Retinal pigment epithelial cell (primary cell): ENCODE measurements around the gene FIG4.
"Not testable (repeated sequence)": the region's sequence is repeated elsewhere in the genome, so short reads cannot be mapped to it uniquely, and the experiment has no call there.

Experiments used
- DNase-seq: peaks from one replicate; pipeline ENCODE4 v3.0.0-alpha.2; 2010; ENCODE audit warnings: low read depth
- H3K4me3 ChIP-seq: 2 replicates; pipeline ENCODE4 v1.5.1; 2011; ENCODE audit warnings: mild to moderate bottlenecking, low read length, control low read depth, moderate library complexity
- TF ChIP-seq, protein P1 (sequence below): conservative IDR thresholded peaks from 2 replicates; pipeline ENCODE4 v1.5.1; 2011; ENCODE audit warnings: low read depth, low read length, control low read depth, inconsistent platforms

Gene FIG4

GRCh38 chr6:109768485-109768884 lies 77.4 kb downstream of the FIG4 start:
- TF ChIP-seq, protein P1, sequence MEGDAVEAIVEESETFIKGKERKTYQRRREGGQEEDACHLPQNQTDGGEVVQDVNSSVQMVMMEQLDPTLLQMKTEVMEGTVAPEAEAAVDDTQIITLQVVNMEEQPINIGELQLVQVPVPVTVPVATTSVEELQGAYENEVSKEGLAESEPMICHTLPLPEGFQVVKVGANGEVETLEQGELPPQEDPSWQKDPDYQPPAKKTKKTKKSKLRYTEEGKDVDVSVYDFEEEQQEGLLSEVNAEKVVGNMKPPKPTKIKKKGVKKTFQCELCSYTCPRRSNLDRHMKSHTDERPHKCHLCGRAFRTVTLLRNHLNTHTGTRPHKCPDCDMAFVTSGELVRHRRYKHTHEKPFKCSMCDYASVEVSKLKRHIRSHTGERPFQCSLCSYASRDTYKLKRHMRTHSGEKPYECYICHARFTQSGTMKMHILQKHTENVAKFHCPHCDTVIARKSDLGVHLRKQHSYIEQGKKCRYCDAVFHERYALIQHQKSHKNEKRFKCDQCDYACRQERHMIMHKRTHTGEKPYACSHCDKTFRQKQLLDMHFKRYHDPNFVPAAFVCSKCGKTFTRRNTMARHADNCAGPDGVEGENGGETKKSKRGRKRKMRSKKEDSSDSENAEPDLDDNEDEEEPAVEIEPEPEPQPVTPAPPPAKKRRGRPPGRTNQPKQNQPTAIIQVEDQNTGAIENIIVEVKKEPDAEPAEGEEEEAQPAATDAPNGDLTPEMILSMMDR, result no peak
- H3K4me3 ChIP-seq, result no peak overlapping the region
- DNase-seq, result no peak

- TF ChIP-seq, protein P1, result no peak
- DNase-seq, result no peak
- no peak overlapping the region for H3K4me3 ChIP-seq
Measured at GRCh38 chr6:109769213-109769612, 78.1 kb downstream of the FIG4 start.

DNA sequence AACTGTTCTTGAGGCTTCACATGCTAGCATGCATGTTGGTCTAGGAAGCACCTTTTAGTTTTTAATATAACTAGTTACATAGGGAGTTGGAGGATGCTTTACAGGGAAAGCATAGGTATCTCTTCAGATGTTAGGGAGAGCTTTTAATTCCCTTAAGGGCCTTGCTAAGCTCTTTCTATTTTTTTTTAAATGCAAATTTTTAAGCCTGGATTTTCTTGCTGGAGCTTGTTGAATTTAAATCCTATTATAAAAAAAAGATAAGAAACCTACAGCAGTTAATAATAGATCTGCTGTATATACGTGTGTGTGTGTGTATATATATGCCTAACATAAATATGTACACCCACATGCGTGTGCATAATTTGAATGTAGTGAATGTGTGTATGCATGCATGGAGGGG lies 79.0 kb downstream of the FIG4 start:
- no peak overlapping the region for H3K4me3 ChIP-seq
- no peak for DNase-seq
- TF ChIP-seq, protein P1, result no peak

DNA sequence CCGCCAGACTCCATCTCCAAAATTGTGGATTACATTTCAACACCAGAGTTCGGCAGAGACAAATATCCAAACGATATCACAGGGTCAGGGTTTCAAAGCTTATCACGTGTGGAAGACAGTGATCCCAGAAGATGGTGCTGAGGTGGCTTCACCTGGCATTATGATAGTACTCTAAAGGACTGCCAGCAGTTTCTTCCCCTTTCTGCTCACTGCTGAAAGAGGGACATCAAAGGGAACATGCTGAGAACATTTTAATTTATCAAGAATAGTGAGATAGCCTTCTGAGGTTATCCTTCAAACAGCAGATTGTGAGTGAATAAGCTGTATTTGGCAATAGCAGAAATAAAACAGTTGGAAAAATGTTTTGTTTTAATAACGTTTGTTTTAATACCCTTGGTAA lies 79.7 kb downstream of the FIG4 start:
- H3K4me3 ChIP-seq, result no peak overlapping the region
- no peak for DNase-seq

GRCh38 chr6:109771939-109772755 lies 81.1 kb downstream of the FIG4 start:
- H3K4me3 ChIP-seq, DNase-seq: not testable (repeated sequence)

More for the DNA sequence above, 79.7 kb downstream of the FIG4 start:
- TF ChIP-seq, protein P1, result no peak

GRCh38 chr6:109772883-109773431 lies 81.9 kb downstream of the FIG4 start:
- TF ChIP-seq, protein P1, result no peak
- no peak overlapping the region for H3K4me3 ChIP-seq
- no peak for DNase-seq

- no peak overlapping the region for H3K4me3 ChIP-seq
- no peak for DNase-seq
- TF ChIP-seq, protein P1, result no peak
Measured at GRCh38 chr6:109781001-109781400, 89.9 kb downstream of the FIG4 start.
